WTC11 (cell line): ENCODE results near the gene MRPL9. TPM values are rescaled to one million over a fixed set of nuclear protein-coding genes. Genes with fewer than 3 reads are reported as not detected.

ENCODE experiments used
- ATAC-seq: fragments of 200-7000 bp; cut with Tn5 transposase; 2 replicates; pipeline ENCODE4 v1.10.0; 2021; ENCODE audit warnings: mild to moderate bottlenecking, moderate library complexity
- CTCF ChIA-PET: fragments of 300-600 bp; sonication (Branson Sonifier 250); formaldehyde crosslinking; loops from one replicate; lab custom pipeline; 2021; ENCODE audit warnings: antibody characterized with exemption; lab: Charles Lee
- POLR2A ChIA-PET: fragments of 350-600 bp; sonication (Branson Sonifier 250); formaldehyde crosslinking; loops from one replicate; lab custom pipeline; 2021; ENCODE audit warnings: antibody characterized with exemption; lab: Charles Lee
- DNase-seq: peaks from one replicate; pipeline ENCODE4 v3.0.0; 2021; ENCODE audit warnings: low spot score
- H3K27ac Mint-ChIP-seq: 2 replicates; pipeline ENCODE4 v1.8.0; 2021; ENCODE audit warnings: mixed read lengths
- H3K27me3 Mint-ChIP-seq: 2 replicates; pipeline ENCODE4 v1.8.0; 2021; ENCODE audit warnings: low read depth, mild to moderate bottlenecking, moderate library complexity, mixed read lengths
- H3K36me3 Mint-ChIP-seq: 2 replicates; pipeline ENCODE4 v1.8.0; 2021; ENCODE audit warnings: mixed read lengths
- H3K4me1 Mint-ChIP-seq: 2 replicates; pipeline ENCODE4 v1.8.0; 2022; ENCODE audit warnings: mixed read lengths
- H3K4me3 Mint-ChIP-seq: 2 replicates; pipeline ENCODE4 v1.8.0; 2021; ENCODE audit warnings: mild to moderate bottlenecking, moderate library complexity, mixed read lengths
- H3K9me3 Mint-ChIP-seq: 2 replicates; pipeline ENCODE4 v1.8.0; 2021; ENCODE audit warnings: mixed read lengths
- ATF1 ChIP-seq: sonication (generic); formaldehyde crosslinking; IDR thresholded peaks from 2 replicates; pipeline ENCODE4 v1.8.1; 2023; ENCODE audit warnings: mild to moderate bottlenecking, moderate library complexity, missing genetic modification reagents
- CREB1 ChIP-seq: sonication (generic); formaldehyde crosslinking; IDR thresholded peaks from 2 replicates; pipeline ENCODE4 v1.8.0; 2023; ENCODE audit warnings: mild to moderate bottlenecking, missing genetic modification reagents
- ELF4 ChIP-seq: sonication (generic); formaldehyde crosslinking; IDR thresholded peaks from 2 replicates; pipeline ENCODE4 v1.8.1; 2022; ENCODE audit warnings: low read depth, mild to moderate bottlenecking, moderate library complexity, missing genetic modification reagents
- ESRRA ChIP-seq: sonication (generic); formaldehyde crosslinking; IDR thresholded peaks from 2 replicates; pipeline ENCODE4 v1.8.1; 2022; ENCODE audit warnings: mild to moderate bottlenecking, missing genetic modification reagents, borderline replicate concordance
- ETV6 ChIP-seq: sonication (generic); formaldehyde crosslinking; IDR thresholded peaks from 2 replicates; pipeline ENCODE4 v1.8.1; 2022; ENCODE audit warnings: mild to moderate bottlenecking, missing genetic modification reagents
- FOXP1 ChIP-seq: sonication (generic); formaldehyde crosslinking; IDR thresholded peaks from 2 replicates; pipeline ENCODE4 v1.8.0; 2022; ENCODE audit warnings: missing genetic modification reagents, mild to moderate bottlenecking, moderate library complexity, borderline replicate concordance
- GABPB1 ChIP-seq: sonication (generic); formaldehyde crosslinking; IDR thresholded peaks from 2 replicates; pipeline ENCODE4 v1.8.1; 2023; ENCODE audit warnings: mild to moderate bottlenecking, missing genetic modification reagents
- GRHL2 ChIP-seq: fragments of 250-450 bp; sonication (Bioruptor Pico); IDR thresholded peaks from 2 replicates; pipeline ENCODE4 v1.8.0; 2022; ENCODE audit warnings: mild to moderate bottlenecking, moderate library complexity; ENCODE audit not compliant: insufficient replicate concordance, severe bottlenecking
- JUN ChIP-seq: sonication (generic); formaldehyde crosslinking; IDR thresholded peaks from 2 replicates; pipeline ENCODE4 v1.8.0; 2023; ENCODE audit warnings: mild to moderate bottlenecking, missing genetic modification reagents
- MYBL2 ChIP-seq: sonication (generic); formaldehyde crosslinking; IDR thresholded peaks from 2 replicates; pipeline ENCODE4 v1.8.1; 2023; ENCODE audit warnings: mild to moderate bottlenecking, moderate library complexity, missing genetic modification reagents
- NFE2L1 ChIP-seq: sonication (generic); formaldehyde crosslinking; IDR thresholded peaks from 2 replicates; pipeline ENCODE4 v1.8.1; 2023; ENCODE audit warnings: missing genetic modification reagents
- NR2C2 ChIP-seq: sonication (generic); formaldehyde crosslinking; IDR thresholded peaks from 2 replicates; pipeline ENCODE4 v1.8.0; 2022; ENCODE audit warnings: mild to moderate bottlenecking, missing genetic modification reagents
- PRRX2 ChIP-seq: fragments of 250-450 bp; sonication (Bioruptor Pico); IDR thresholded peaks from 2 replicates; pipeline ENCODE4 v1.8.0; 2021; ENCODE audit warnings: mild to moderate bottlenecking
- ZNF219 ChIP-seq: sonication (generic); formaldehyde crosslinking; IDR thresholded peaks from 2 replicates; pipeline ENCODE4 v1.8.0; 2023; ENCODE audit warnings: missing genetic modification reagents, mild to moderate bottlenecking, borderline replicate concordance
- ZNF232 ChIP-seq: sonication (generic); formaldehyde crosslinking; IDR thresholded peaks from 2 replicates; pipeline ENCODE4 v1.8.0; 2022; ENCODE audit warnings: mild to moderate bottlenecking, missing genetic modification reagents
- ZNF396 ChIP-seq: fragments of 250-450 bp; sonication (Bioruptor Pico); IDR thresholded peaks from 2 replicates; pipeline ENCODE4 v1.8.0; 2021; ENCODE audit warnings: mild to moderate bottlenecking, moderate library complexity, borderline replicate concordance
- total RNA-seq: library from RNA; stranded (reverse); gene quantifications from 3 replicates; pipeline ENCODE4 v1.2.3, GENCODE V29; 2021
- TF ChIP-seq, protein P1 (sequence below): sonication (generic); formaldehyde crosslinking; IDR thresholded peaks from 2 replicates; pipeline ENCODE4 v1.8.0; 2022; ENCODE audit warnings: mild to moderate bottlenecking, missing genetic modification reagents
- TF ChIP-seq, protein P2 (sequence below): sonication (generic); formaldehyde crosslinking; IDR thresholded peaks from 2 replicates; pipeline ENCODE4 v1.8.0; 2022; ENCODE audit warnings: mild to moderate bottlenecking, missing genetic modification reagents
- TF ChIP-seq, protein P3 (sequence below): sonication (generic); formaldehyde crosslinking; IDR thresholded peaks from 2 replicates; pipeline ENCODE4 v1.8.1; 2022; ENCODE audit warnings: low read depth, mild to moderate bottlenecking, moderate library complexity, missing genetic modification reagents, borderline replicate concordance
- TF ChIP-seq, protein P4 (sequence below): fragments of 250-450 bp; sonication (Bioruptor Pico); IDR thresholded peaks from 2 replicates; pipeline ENCODE4 v1.9.0; 2021; ENCODE audit warnings: mild to moderate bottlenecking
- TF ChIP-seq, protein P5 (sequence below): fragments of 250-450 bp; sonication (Bioruptor Pico); IDR thresholded peaks from 2 replicates; pipeline ENCODE4 v2.1.2; 2022; ENCODE audit warnings: mild to moderate bottlenecking, moderate library complexity
- TF ChIP-seq, protein P6 (sequence below): sonication (generic); formaldehyde crosslinking; IDR thresholded peaks from 2 replicates; pipeline ENCODE4 v1.8.1; 2023; ENCODE audit warnings: mild to moderate bottlenecking, missing genetic modification reagents
- TF ChIP-seq, protein P7 (sequence below): sonication (generic); formaldehyde crosslinking; IDR thresholded peaks from 2 replicates; pipeline ENCODE4 v1.8.1; 2023; ENCODE audit warnings: mild to moderate bottlenecking, missing genetic modification reagents, moderate library complexity
- TF ChIP-seq, protein P8 (sequence below): fragments of 250-450 bp; sonication (Bioruptor Pico); IDR thresholded peaks from 2 replicates; pipeline ENCODE4 v1.9.0; 2021; ENCODE audit warnings: moderate library complexity, mild to moderate bottlenecking, inconsistent platforms, borderline replicate concordance

MRPL9 gene
- total RNA-seq, 1 experiment from 2014 or later = 99.3 TPM

DNA sequence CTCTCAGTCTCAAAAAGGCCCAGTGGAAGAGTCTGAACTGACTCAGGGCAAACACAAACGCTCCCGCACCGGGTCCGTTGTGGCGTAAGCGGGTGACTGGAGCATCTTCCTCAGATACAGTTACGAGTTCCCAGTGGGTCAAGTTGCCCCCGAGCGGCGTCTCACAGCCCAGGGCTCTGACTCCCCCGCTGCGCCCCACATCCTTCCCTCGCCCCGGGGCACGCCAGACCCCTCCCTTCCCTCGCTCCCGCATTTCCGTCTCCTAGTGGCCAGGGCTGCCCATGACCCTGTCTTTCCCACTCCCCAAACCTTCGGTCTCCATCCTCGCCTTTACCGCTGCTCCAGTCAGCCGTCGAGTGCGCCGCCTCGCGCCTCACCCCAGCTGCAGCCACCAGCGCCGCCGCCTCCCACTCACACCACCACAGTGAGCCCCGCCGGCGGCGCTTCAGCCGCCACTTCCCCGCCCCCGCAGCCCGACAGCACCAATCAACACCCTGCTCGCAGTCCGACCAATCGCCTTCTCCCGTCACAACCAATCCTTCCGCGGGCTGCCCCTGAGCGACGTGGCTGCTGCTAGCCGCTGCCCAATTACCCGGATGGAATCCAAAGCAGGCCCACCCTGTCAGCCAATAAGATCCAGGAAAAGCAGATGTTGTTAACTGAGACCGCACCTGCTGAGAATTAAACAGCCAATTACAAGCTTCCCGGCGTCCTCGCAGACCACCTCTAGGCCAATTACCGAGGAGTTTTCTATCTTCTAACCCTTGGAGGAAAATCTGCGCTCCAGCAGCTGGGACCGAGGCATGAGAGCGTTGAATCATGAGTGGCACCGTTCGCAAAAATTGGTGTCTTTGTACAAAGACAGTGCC, 27.0 kb upstream of the MRPL9 start, which contains the start of gene TDRKH (continued):
- TF ChIP-seq, protein P1, sequence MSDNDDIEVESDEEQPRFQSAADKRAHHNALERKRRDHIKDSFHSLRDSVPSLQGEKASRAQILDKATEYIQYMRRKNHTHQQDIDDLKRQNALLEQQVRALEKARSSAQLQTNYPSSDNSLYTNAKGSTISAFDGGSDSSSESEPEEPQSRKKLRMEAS (CRISPR knock-in tag) = peak; percentile 95
- TF ChIP-seq NFE2L1 (CRISPR knock-in tag) (peak; percentile 85; the same call in 1 of the 2 replicates), JUN (peak; percentile 77), ZNF232 (CRISPR knock-in tag) (0 out of 2 replicates have a peak, but pooled peaks have one; percentile 12), FOXP1 (CRISPR knock-in tag) (peak; percentile 84)
- TF ChIP-seq, protein P2, sequence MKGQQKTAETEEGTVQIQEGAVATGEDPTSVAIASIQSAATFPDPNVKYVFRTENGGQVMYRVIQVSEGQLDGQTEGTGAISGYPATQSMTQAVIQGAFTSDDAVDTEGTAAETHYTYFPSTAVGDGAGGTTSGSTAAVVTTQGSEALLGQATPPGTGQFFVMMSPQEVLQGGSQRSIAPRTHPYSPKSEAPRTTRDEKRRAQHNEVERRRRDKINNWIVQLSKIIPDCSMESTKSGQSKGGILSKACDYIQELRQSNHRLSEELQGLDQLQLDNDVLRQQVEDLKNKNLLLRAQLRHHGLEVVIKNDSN (CRISPR knock-in tag) = 0 out of 2 replicates have a peak, but pooled peaks have one; percentile 45
- TF ChIP-seq, all 79 proteins: peak for 18

DNA sequence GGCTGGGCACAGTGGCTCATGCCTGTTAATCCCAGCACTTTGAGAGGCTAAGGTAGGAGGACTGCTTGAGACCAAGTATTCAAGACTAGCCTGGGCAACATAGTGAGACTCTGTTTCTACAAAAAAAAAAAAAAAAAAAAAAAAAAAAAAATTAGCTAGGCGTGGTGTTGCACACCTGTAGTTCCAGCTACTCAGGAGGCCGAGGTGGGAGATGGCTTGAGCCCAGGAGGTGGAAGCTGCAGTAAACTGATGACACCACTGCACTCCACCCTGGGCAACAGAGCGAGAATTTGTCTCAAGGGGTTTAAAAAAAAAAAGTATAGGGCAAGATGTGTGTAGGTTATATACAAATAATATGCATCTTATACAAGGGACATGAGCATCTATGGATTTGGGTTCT, 24.4 kb upstream of the MRPL9 start:
- Mint-ChIP-seq H3K27ac (no peak overlapping the region), H3K4me1 (peaks cover 17% of the 10 kb centered on the region), H3K9me3 (no peaks in the 10 kb centered on the region), H3K36me3 (no peaks in the 10 kb centered on the region; the same call in 1 of the 2 replicates), H3K27me3 (no peaks in the 10 kb centered on the region; the same call in 1 of the 2 replicates), H3K4me3 (no peak overlapping the region)
- ATAC-seq (no peak), DNase-seq (no peak)
- CTCF ChIA-PET = interaction anchor here (0.6 kb wide), 3 partner anchors 49 to 52 kb away, joined by 3 to 5 read pairs (median 4); no protein-coding TSS in a partner anchor
- TF ChIP-seq ELF4 (CRISPR knock-in tag) = no peak
- no peak for TF ChIP-seq NR2C2
- no peak for TF ChIP-seq ETV6 (CRISPR knock-in tag)
- no peak for TF ChIP-seq PRRX2
- no peak for TF ChIP-seq ATF1 (CRISPR knock-in tag)
- TF ChIP-seq, protein P3, sequence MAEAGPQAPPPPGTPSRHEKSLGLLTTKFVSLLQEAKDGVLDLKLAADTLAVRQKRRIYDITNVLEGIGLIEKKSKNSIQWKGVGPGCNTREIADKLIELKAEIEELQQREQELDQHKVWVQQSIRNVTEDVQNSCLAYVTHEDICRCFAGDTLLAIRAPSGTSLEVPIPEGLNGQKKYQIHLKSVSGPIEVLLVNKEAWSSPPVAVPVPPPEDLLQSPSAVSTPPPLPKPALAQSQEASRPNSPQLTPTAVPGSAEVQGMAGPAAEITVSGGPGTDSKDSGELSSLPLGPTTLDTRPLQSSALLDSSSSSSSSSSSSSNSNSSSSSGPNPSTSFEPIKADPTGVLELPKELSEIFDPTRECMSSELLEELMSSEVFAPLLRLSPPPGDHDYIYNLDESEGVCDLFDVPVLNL (CRISPR knock-in tag) = no peak
- TF ChIP-seq, protein P4, sequence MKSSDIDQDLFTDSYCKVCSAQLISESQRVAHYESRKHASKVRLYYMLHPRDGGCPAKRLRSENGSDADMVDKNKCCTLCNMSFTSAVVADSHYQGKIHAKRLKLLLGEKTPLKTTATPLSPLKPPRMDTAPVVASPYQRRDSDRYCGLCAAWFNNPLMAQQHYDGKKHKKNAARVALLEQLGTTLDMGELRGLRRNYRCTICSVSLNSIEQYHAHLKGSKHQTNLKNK (CRISPR knock-in tag) = no peak
- TF ChIP-seq, protein P5, sequence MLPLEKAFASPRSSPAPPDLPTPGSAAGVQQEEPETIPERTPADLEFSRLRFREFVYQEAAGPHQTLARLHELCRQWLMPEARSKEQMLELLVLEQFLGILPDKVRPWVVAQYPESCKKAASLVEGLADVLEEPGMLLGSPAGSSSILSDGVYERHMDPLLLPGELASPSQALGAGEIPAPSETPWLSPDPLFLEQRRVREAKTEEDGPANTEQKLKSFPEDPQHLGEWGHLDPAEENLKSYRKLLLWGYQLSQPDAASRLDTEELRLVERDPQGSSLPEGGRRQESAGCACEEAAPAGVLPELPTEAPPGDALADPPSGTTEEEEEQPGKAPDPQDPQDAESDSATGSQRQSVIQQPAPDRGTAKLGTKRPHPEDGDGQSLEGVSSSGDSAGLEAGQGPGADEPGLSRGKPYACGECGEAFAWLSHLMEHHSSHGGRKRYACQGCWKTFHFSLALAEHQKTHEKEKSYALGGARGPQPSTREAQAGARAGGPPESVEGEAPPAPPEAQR (CRISPR knock-in tag) = no peak
- TF ChIP-seq CREB1 (CRISPR knock-in tag) = no peak
- TF ChIP-seq, protein P6, sequence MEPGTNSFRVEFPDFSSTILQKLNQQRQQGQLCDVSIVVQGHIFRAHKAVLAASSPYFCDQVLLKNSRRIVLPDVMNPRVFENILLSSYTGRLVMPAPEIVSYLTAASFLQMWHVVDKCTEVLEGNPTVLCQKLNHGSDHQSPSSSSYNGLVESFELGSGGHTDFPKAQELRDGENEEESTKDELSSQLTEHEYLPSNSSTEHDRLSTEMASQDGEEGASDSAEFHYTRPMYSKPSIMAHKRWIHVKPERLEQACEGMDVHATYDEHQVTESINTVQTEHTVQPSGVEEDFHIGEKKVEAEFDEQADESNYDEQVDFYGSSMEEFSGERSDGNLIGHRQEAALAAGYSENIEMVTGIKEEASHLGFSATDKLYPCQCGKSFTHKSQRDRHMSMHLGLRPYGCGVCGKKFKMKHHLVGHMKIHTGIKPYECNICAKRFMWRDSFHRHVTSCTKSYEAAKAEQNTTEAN (CRISPR knock-in tag) = no peak
- TF ChIP-seq ZNF396 = no peak
- no peak for TF ChIP-seq GRHL2 (CRISPR knock-in tag)
- TF ChIP-seq ZNF232 (CRISPR knock-in tag) = no peak
- no peak for TF ChIP-seq MYBL2 (CRISPR knock-in tag)
- no peak for TF ChIP-seq ZNF219 (CRISPR knock-in tag)
- TF ChIP-seq, protein P7, sequence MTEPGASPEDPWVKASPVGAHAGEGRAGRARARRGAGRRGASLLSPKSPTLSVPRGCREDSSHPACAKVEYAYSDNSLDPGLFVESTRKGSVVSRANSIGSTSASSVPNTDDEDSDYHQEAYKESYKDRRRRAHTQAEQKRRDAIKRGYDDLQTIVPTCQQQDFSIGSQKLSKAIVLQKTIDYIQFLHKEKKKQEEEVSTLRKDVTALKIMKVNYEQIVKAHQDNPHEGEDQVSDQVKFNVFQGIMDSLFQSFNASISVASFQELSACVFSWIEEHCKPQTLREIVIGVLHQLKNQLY (CRISPR knock-in tag) = no peak
- no peak for TF ChIP-seq GABPB1 (CRISPR knock-in tag)
- TF ChIP-seq, protein P8, sequence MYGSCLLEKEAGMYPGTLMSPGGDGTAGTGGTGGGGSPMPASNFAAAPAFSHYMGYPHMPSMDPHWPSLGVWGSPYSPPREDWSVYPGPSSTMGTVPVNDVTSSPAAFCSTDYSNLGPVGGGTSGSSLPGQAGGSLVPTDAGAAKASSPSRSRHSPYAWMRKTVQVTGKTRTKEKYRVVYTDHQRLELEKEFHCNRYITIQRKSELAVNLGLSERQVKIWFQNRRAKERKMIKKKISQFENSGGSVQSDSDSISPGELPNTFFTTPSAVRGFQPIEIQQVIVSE (CRISPR knock-in tag) = no peak
- TF ChIP-seq ESRRA (CRISPR knock-in tag) = no peak
- POLR2A ChIA-PET = no interaction called here
